GM13976 (cell line): Measurements from ENCODE around the gene TJP1.
A peak's percentile ranks its signal among the peaks of the same experiment; 100 is the strongest.

ENCODE experiments used
- DNase-seq: peaks from one replicate; pipeline ENCODE4 v3.0.0; 2012; ENCODE audit warnings: low spot score
- CTCF ChIP-seq: IDR thresholded peaks from 2 replicates; pipeline ENCODE4 v1.5.1; 2012; ENCODE audit warnings: borderline replicate concordance, mild to moderate bottlenecking; ENCODE audit not compliant: insufficient read depth; ENCODE audit errors: extremely low read depth, missing control alignments, control extremely low read depth
- in situ Hi-C: fragments of 300-500 bp; cut with MboI; formaldehyde crosslinking; loops from one replicate; pipeline ENCODE4 v1.12.0; 2022; ENCODE audit warnings: low sequenced_read_pairs, mixed read lengths, inconsistent platforms; ENCODE audit not compliant: unreplicated experiment

TJP1 gene

DNA sequence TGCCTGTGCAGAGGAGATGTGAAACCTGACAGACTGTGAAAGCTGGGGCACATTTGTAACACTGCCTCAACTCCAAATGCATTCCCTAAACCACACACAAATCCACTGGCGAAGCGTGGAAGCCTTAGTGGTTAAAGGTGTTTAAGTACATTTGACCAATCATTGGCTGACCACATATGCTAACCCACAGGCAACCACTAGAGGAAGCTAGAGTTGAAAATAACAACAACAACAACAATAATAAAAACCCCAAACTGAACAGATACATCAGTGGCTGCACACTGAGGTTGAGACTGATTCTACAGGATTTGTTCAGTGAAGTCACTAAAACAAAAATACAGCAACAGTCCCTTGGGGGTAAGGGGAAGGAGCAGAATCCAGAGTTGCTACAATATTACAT lies 129.7 kb downstream of the TJP1 start:
- TF ChIP-seq CTCF = no peak
- no peak for DNase-seq
- in situ Hi-C loops = no loop called here

DNA sequence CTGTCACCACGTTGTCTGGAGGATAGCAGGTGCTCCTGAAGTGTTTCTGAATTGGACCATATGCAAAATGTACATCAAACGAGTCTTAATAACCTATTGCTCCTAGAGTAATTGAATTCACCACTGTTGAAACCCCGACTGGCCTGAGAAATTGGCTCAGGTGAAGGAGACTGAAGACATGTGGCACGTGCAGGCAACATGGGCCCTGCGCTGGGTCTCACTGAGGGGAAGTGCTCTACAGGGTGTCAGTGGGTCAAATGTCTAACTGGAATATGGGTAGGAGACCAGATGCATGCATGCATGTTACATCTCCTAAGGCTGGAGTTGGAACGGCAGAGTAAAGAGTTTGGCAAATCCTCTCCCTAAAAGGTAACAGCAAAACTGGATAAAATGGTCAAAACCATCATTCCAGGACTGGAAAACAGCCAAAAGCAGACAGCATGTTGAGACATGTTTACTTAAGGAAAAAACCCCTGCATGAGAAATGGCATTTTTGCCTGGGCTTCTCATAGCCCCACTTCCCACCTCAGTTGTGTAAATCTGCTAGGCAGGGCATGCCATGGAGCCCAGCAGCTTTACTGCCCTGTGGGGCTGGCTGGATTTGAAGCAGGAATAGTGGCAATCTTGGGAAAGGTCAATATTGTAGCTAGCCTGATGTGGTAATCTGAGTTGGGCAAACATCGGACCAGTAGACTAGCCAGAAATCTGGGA lies 131.3 kb downstream of the TJP1 start:
- no peak for DNase-seq
- in situ Hi-C loops = no loop called here
- TF ChIP-seq CTCF = no peak

GRCh38 chr15:29689287-29689986 lies 132.8 kb downstream of the TJP1 start:
- peak; percentile 1 for TF ChIP-seq CTCF
- no peak for DNase-seq
- in situ Hi-C loops = no loop called here

DNA sequence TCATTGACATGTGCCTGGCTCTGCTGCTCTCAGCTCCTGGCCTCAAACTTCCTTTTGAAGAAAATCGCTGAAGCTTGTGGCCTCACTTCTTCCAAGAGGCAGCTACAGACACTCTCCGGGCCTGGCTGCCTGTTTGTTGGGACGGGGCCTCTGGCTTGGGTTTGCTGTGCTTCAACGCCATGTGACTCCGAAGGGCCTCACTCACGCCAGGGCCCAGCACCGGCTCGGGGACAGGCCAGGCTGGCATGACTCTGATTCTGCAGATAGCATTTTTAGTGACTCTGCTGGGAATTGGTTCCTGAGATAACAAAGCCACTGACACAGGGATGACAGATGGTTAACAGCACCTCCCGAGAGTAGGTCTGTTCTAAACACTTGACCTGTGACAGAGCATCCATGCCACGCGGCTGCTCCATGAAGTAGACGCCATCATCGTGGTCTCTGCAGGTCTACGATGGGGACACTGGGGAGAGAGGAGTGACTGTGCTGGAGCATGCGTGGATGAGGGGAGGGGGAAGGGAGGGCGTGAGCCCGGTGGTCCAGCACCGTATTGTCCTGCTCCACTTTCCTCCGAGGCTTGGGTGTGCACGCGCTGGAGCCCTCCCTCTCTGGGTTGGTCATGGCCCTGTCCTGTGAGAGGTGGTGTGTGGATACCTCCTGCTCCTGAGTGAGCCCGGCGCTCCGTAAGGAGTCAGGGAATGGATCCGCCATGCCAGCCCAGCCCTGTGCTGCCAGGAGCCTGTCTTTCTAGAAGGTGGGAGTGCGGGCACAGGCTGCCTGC lies 133.6 kb downstream of the TJP1 start:
- in situ Hi-C loops = no loop called here
- DNase-seq = no peak
- no peak for TF ChIP-seq CTCF

DNA sequence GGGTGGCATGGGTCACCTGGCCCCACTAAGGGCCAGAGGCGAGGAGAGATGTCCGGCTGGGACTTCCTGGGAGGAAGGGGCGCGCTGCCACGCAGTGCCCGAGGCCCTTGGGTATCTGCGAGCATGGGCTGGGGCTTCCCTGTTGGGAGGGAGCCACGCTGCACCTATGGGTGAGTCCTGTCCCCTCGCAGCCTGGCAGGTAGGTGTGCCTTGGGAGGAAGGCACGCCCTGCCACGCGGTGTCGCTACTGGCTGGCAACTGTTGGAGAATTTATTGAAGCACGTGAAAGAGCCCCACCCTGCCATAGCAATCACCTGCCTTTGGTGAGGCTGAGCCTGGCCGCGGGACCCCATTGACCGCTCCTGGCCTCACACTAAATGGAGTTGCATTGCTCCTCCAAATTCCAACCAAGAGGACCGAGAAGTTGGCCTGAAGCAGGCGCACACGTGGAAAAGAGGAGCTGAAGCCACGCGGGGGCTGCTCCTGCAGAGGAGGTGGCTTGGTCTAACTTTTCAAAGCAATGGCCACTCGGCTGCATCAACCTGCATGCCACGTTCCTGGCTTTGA lies 134.2 kb downstream of the TJP1 start:
- no peak for DNase-seq
- in situ Hi-C loops = no loop called here
- no peak for TF ChIP-seq CTCF

DNA sequence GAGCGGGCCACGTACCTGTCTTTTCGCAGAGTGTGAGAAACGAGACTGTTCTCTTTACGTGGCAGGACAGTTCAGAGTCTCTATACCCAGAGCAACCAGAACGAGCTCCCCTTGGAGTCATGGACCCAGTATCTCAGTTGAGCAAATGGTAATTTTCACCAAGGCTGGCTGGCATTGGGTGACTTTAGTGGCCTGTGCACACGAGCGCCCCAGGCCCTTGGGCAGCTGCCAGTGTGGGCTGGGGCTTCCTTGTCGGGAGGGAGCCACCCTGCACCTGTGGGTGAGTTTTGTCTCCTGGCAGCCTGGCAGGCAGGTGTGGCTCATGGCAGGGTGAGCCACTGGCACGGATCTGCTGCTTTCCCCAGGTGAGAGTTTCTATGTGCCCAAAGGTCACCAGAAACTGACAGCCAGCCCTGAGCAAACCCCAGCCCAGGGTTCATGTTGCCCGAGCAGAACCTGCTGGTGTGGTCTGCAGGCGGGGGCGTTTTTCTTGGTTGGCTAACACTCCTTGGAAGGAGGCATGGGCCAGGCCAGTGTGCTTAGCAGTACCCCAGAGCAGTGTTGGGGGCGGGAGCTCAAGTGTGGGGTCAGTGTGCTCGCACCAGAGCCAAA lies 135.0 kb downstream of the TJP1 start:
- TF ChIP-seq CTCF = no peak
- in situ Hi-C loops = no loop called here
- no peak for DNase-seq
